CD4-positive, CD25-positive, alpha-beta regulatory T cell (primary cell): ENCODE measurements around the gene SYT6. TPM values are rescaled to one million over a fixed set of nuclear protein-coding genes. Genes with fewer than 3 reads are reported as not detected.

ENCODE experiments used
- ATAC-seq, 2 donors: fragments of 150-1000 bp; cut with Tn5 transposase; one replicate each; pipeline ENCODE4 v1.10.0; 2021; ENCODE audit warnings: low read depth in 2 of 2, moderate number of reproducible peaks in 2 of 2, moderate library complexity in 1 of 2
- DNase-seq, 3 donors: peaks; one replicate each; pipeline versions ENCODE4 v3.0.0 to v3.0.0-alpha.2; 2012 to 2022; ENCODE audit warnings: mixed read lengths in 1 of 3
- H3K27ac ChIP-seq: one replicate; pipeline ENCODE4 v1.7.0; 2013; ENCODE audit warnings: mild to moderate bottlenecking, low read length; ENCODE audit not compliant: insufficient read depth, poor library complexity, severe bottlenecking
- H3K27me3 ChIP-seq: one replicate; pipeline ENCODE4 v1.7.0; 2013; ENCODE audit warnings: low read length; ENCODE audit not compliant: control insufficient read depth, insufficient read depth
- H3K36me3 ChIP-seq: one replicate; pipeline ENCODE4 v1.7.0; 2013; ENCODE audit warnings: mild to moderate bottlenecking, low read length, moderate library complexity; ENCODE audit not compliant: control insufficient read depth, insufficient read depth
- H3K4me1 ChIP-seq: 2 replicates; pipeline ENCODE4 v1.7.0; 2013; ENCODE audit warnings: mild to moderate bottlenecking, low read length; ENCODE audit not compliant: insufficient read depth, control insufficient read depth, poor library complexity, severe bottlenecking
- H3K4me3 ChIP-seq: one replicate; pipeline ENCODE4 v1.7.0; 2013; ENCODE audit warnings: low read depth, mild to moderate bottlenecking, low read length, moderate library complexity
- H3K9me3 ChIP-seq, 2 experiments: 1 replicate in 1 of 2; 2 replicates in 1 of 2; pipeline ENCODE4 v1.7.0; 2013; ENCODE audit warnings: low read length in 2 of 2, mild to moderate bottlenecking in 1 of 2, moderate library complexity in 1 of 2; ENCODE audit not compliant: control insufficient read depth in 2 of 2
- H3K27ac Mint-ChIP-seq, 3 donors: one replicate each; pipeline ENCODE4 v1.8.0; 2020 to 2022; ENCODE audit warnings: mild to moderate bottlenecking in 3 of 3, mixed read lengths in 3 of 3, moderate library complexity in 2 of 3
- H3K27me3 Mint-ChIP-seq: one replicate; pipeline ENCODE4 v1.8.0; 2022; ENCODE audit warnings: mild to moderate bottlenecking, mixed read lengths
- H3K36me3 Mint-ChIP-seq: one replicate; pipeline ENCODE4 v1.8.0; 2020; ENCODE audit warnings: mixed read lengths
- H3K4me1 Mint-ChIP-seq, 4 donors: one replicate each; pipeline ENCODE4 v1.8.0; 2020 to 2022; ENCODE audit warnings: mixed read lengths in 4 of 4, mild to moderate bottlenecking in 1 of 4
- H3K4me3 Mint-ChIP-seq, 4 donors: one replicate each; pipeline ENCODE4 v1.8.0; 2020 to 2022; ENCODE audit warnings: mild to moderate bottlenecking in 4 of 4, mixed read lengths in 4 of 4, moderate library complexity in 3 of 4
- H3K9me3 Mint-ChIP-seq, 7 donors: one replicate each; pipeline ENCODE4 v1.8.0; 2020 to 2022; ENCODE audit warnings: mixed read lengths in 7 of 7, mild to moderate bottlenecking in 3 of 7, moderate library complexity in 2 of 7
- polyA plus RNA-seq, 4 donors: library from polyadenylated mRNA; unstranded; fragments of 300-500 nt; fragmentation: Illumina TruSeq; gene quantifications; one replicate each; pipeline ENCODE4 v1.2.3, GENCODE V29; 2021
- total RNA-seq: library from RNA; stranded (reverse); gene quantifications from one replicate; pipeline ENCODE4 v1.2.3, GENCODE V29; 2022

SYT6 gene
- total and polyA plus RNA-seq, 5 donors from 2014 or later, result 0.17 TPM; not detected in 4

- no peaks in the 10 kb centered on the region for H3K9me3 ChIP-seq
- no peak overlapping the region for H3K27ac ChIP-seq
- H3K36me3 ChIP-seq, result no peaks in the 10 kb centered on the region
- Mint-ChIP-seq H3K27me3 (peaks cover 12% of the 10 kb centered on the region), H3K4me1 (no peaks in the 10 kb centered on the region), H3K27ac (no peak overlapping the region), H3K4me3 (no peak overlapping the region), H3K9me3 (peaks cover 0 to 6% (median 0%) of the 10 kb centered on the region in 7 donors), H3K36me3 (no peaks in the 10 kb centered on the region)
- H3K4me3 ChIP-seq, result no peak overlapping the region
- H3K4me1 ChIP-seq, result no peaks in the 10 kb centered on the region
- ATAC-seq (no peak), DNase-seq (no peak)
- no peaks in the 10 kb centered on the region for H3K27me3 ChIP-seq
Observed at GRCh38 chr1:114164840-114165543, 11.3 kb upstream of the SYT6 start.

GRCh38 chr1:114159941-114160340 is 6.3 kb upstream of the SYT6 start:
- H3K4me3 ChIP-seq, result no peak overlapping the region
- Mint-ChIP-seq H3K36me3 (no peaks in the 10 kb centered on the region), H3K4me1 (no peaks in the 10 kb centered on the region), H3K9me3 (peaks cover 0 to 5% (median 0%) of the 10 kb centered on the region in 7 donors), H3K4me3 (no peak overlapping the region), H3K27ac (no peak overlapping the region), H3K27me3 (peaks cover 40% of the 10 kb centered on the region)
- H3K27me3 ChIP-seq, result peaks cover 8% of the 10 kb centered on the region
- no peak overlapping the region for H3K27ac ChIP-seq
- H3K9me3 ChIP-seq, result no peaks in the 10 kb centered on the region
- H3K36me3 ChIP-seq, result no peaks in the 10 kb centered on the region
- no peak for ATAC-seq
- H3K4me1 ChIP-seq, result no peaks in the 10 kb centered on the region
- no peak for DNase-seq

- ATAC-seq (no peak), DNase-seq (no peak)
- H3K9me3 ChIP-seq, result no peaks in the 10 kb centered on the region
- H3K4me3 Mint-ChIP-seq, result no peak overlapping the region
- H3K27ac ChIP-seq, result no peak overlapping the region
- no peaks in the 10 kb centered on the region for H3K36me3 Mint-ChIP-seq
- H3K4me1 ChIP-seq, result peaks cover 19% of the 10 kb centered on the region
- H3K4me3 ChIP-seq, result no peak overlapping the region
- no peaks in the 10 kb centered on the region for H3K36me3 ChIP-seq
- H3K4me1 Mint-ChIP-seq, result peaks cover 0 to 15% (median 5%) of the 10 kb centered on the region in 4 donors
- H3K27me3 ChIP-seq, result peaks cover 11% of the 10 kb centered on the region
- H3K27ac Mint-ChIP-seq, result no peak overlapping the region
- peaks cover 0 to 5% (median 1%) of the 10 kb centered on the region in 7 donors for H3K9me3 Mint-ChIP-seq
- H3K27me3 Mint-ChIP-seq, result peaks cover 53% of the 10 kb centered on the region
Observed at GRCh38 chr1:114157275-114157660, 3.6 kb upstream of the SYT6 start.

- H3K4me3 Mint-ChIP-seq, result no peak overlapping the region
- H3K36me3 Mint-ChIP-seq, result no peaks in the 10 kb centered on the region
- Histone ChIP-seq H3K27ac (no peak overlapping the region), H3K4me3 (no peak overlapping the region), H3K27me3 (peaks cover 13% of the 10 kb centered on the region), H3K36me3 (no peaks in the 10 kb centered on the region), H3K9me3 (no peaks in the 10 kb centered on the region), H3K4me1 (peaks cover 19% of the 10 kb centered on the region)
- peaks cover 59% of the 10 kb centered on the region for H3K27me3 Mint-ChIP-seq
- no peak for ATAC-seq
- no peak for DNase-seq
- H3K4me1 Mint-ChIP-seq, result peaks cover 0 to 17% (median 5%) of the 10 kb centered on the region in 4 donors
- peaks cover 0 to 5% (median 1%) of the 10 kb centered on the region in 7 donors for H3K9me3 Mint-ChIP-seq
- H3K27ac Mint-ChIP-seq, result no peak overlapping the region
Observed at GRCh38 chr1:114156538-114157274, 3.0 kb upstream of the SYT6 start.

DNA sequence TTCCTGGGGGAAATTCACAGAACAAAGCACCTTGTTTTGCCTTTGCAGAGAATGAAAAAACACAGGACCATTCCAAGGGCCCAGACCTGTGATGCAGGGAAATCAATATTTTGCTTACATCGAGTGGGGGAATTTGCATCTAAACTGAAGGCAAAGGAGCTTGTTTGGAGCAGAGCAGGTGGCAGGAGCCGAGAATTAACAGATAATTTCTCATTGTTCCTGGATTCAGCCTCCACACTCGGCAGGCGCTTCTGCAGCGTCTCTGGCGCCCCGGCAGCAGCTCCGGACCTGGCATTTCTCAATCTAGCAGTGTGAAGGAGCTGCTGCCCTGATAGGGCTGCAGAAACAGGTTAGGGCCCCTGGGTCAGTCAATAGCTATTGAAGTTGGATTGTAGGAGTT is 2.0 kb upstream of the SYT6 start:
- Histone ChIP-seq H3K4me1 (peaks cover 19% of the 10 kb centered on the region), H3K27me3 (peaks cover 21% of the 10 kb centered on the region)
- no peak overlapping the region for H3K4me3 Mint-ChIP-seq

GRCh38 chr1:114154963-114155322 is 1.3 kb upstream of the SYT6 start:
- no peak for ATAC-seq
- Histone ChIP-seq H3K4me1 (peaks cover 19% of the 10 kb centered on the region), H3K27me3 (peaks cover 21% of the 10 kb centered on the region), H3K27ac (no peak overlapping the region), H3K36me3 (no peaks in the 10 kb centered on the region), H3K4me3 (no peak overlapping the region), H3K9me3 (no peaks in the 10 kb centered on the region)
- DNase-seq, result no peak
- Mint-ChIP-seq H3K27ac (no peak overlapping the region), H3K9me3 (peaks cover 0 to 5% (median 1%) of the 10 kb centered on the region in 7 donors), H3K4me1 (peaks cover 0 to 21% (median 10%) of the 10 kb centered on the region in 4 donors), H3K27me3 (peaks cover 63% of the 10 kb centered on the region), H3K36me3 (no peaks in the 10 kb centered on the region), H3K4me3 (no peak overlapping the region)

More for the DNA sequence above, 2.0 kb upstream of the SYT6 start:
- H3K4me1 Mint-ChIP-seq, result peaks cover 0 to 21% (median 9%) of the 10 kb centered on the region in 4 donors
- no peaks in the 10 kb centered on the region for H3K36me3 Mint-ChIP-seq
- Histone ChIP-seq H3K27ac (no peak overlapping the region), H3K36me3 (no peaks in the 10 kb centered on the region), H3K4me3 (no peak overlapping the region), H3K9me3 (no peaks in the 10 kb centered on the region)
- H3K27me3 Mint-ChIP-seq, result peaks cover 60% of the 10 kb centered on the region
- ATAC-seq, result no peak
- H3K27ac Mint-ChIP-seq, result no peak overlapping the region
- H3K9me3 Mint-ChIP-seq, result peaks cover 0 to 5% (median 1%) of the 10 kb centered on the region in 7 donors
- no peak for DNase-seq

DNA sequence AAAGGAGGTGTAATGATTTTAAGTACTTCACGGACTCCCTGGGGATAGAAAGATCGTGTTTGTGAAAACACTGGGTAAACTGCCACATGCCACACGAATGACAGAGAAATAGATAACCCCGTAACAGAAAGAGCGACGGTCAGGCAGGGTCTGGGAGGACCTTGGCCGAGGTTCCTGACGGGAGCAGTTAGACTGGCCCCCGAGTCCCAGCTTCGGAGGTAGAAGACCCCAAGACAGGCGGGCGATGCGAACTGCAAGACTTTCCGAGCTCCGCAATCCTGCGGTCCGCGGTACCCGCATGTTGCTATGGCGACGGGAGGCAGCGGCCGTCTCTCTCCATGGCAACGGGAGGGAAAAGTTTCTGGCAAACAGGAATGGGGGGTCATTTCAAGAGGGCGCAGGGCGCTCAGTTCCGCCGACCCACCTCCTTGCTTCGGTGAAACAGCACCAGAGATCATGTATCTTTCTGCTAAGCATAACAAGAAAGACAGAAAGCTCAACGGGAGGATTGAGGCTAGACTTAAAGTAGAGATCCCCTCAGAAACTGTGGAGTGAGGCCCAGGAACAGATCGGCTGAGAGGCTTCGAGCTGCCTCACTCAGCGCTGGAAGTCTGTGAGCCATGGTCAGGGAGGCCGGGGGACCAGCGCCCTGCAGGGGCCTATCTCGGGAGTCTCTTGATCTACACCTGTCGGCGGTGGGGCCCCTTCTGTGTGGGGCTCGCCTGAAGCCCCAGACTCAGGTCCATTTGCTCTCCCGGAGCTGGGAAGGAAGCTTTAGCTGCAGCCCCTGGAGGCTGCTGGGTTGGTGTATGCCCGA is 685 bp upstream of the SYT6 start:
- ATAC-seq (no peak), DNase-seq (no peak)
- no peak overlapping the region for H3K27ac Mint-ChIP-seq
- Histone ChIP-seq H3K27me3 (peaks cover 21% of the 10 kb centered on the region), H3K4me1 (peaks cover 19% of the 10 kb centered on the region), H3K36me3 (no peaks in the 10 kb centered on the region), H3K9me3 (no peaks in the 10 kb centered on the region), H3K4me3 (peak overlapping the region; percentile 15), H3K27ac (no peak overlapping the region)
- H3K9me3 Mint-ChIP-seq, result peaks cover 0 to 5% (median 1%) of the 10 kb centered on the region in 7 donors
- no peaks in the 10 kb centered on the region for H3K36me3 Mint-ChIP-seq
- peaks cover 0 to 21% (median 10%) of the 10 kb centered on the region in 4 donors for H3K4me1 Mint-ChIP-seq
- peaks cover 68% of the 10 kb centered on the region for H3K27me3 Mint-ChIP-seq
- H3K4me3 Mint-ChIP-seq, result peak overlapping the region in 3 of 4 donors; percentile 48 to 76 (median 72)
